Measurements from ENCODE around the gene ADM2. TPM values are rescaled to one million over a fixed set of nuclear protein-coding genes. Genes with fewer than 3 reads are reported as not detected.
A peak's percentile ranks its signal among the peaks of the same experiment; 100 is the strongest.

ADM2 gene
- total RNA-seq, 1 donor from 2014 or later: 37.6 TPM

GRCh38 chr22:50500452-50500851 lies 19.1 kb downstream of the ADM2 start:
- H3K27ac Mint-ChIP-seq (ENCODE audit: unreplicated experiment): no peak overlapping the region
- H3K36me3 Mint-ChIP-seq (ENCODE audit: unreplicated experiment): no peaks in the 10 kb centered on the region
- H3K9me3 Mint-ChIP-seq (ENCODE audit: unreplicated experiment): peaks cover 2% of the 10 kb centered on the region
- no peak for TF ChIP-seq CTCF (IDR thresholded peaks at IDR 0.05; ENCODE audit: partially characterized antibody, unreplicated experiment)
- no peak for DNase-seq
- H3K27me3 Mint-ChIP-seq (ENCODE audit: unreplicated experiment): no peaks in the 10 kb centered on the region
- no peak overlapping the region for H3K4me3 Mint-ChIP-seq (ENCODE audit: unreplicated experiment)
- H3K4me1 Mint-ChIP-seq (ENCODE audit: low read depth, unreplicated experiment): no peaks in the 10 kb centered on the region

GRCh38 chr22:50502096-50502495 lies 20.8 kb downstream of the ADM2 start:
- H3K4me3 Mint-ChIP-seq (ENCODE audit: unreplicated experiment): no peak overlapping the region
- no peak for TF ChIP-seq CTCF (IDR thresholded peaks at IDR 0.05; ENCODE audit: partially characterized antibody, unreplicated experiment)
- H3K4me1 Mint-ChIP-seq (ENCODE audit: low read depth, unreplicated experiment): no peaks in the 10 kb centered on the region
- no peak overlapping the region for H3K27ac Mint-ChIP-seq (ENCODE audit: unreplicated experiment)
- H3K9me3 Mint-ChIP-seq (ENCODE audit: unreplicated experiment): peaks cover 4% of the 10 kb centered on the region
- H3K36me3 Mint-ChIP-seq (ENCODE audit: unreplicated experiment): no peaks in the 10 kb centered on the region
- peak; percentile 13 for DNase-seq
- peaks cover 1% of the 10 kb centered on the region for H3K27me3 Mint-ChIP-seq (ENCODE audit: unreplicated experiment)

DNA sequence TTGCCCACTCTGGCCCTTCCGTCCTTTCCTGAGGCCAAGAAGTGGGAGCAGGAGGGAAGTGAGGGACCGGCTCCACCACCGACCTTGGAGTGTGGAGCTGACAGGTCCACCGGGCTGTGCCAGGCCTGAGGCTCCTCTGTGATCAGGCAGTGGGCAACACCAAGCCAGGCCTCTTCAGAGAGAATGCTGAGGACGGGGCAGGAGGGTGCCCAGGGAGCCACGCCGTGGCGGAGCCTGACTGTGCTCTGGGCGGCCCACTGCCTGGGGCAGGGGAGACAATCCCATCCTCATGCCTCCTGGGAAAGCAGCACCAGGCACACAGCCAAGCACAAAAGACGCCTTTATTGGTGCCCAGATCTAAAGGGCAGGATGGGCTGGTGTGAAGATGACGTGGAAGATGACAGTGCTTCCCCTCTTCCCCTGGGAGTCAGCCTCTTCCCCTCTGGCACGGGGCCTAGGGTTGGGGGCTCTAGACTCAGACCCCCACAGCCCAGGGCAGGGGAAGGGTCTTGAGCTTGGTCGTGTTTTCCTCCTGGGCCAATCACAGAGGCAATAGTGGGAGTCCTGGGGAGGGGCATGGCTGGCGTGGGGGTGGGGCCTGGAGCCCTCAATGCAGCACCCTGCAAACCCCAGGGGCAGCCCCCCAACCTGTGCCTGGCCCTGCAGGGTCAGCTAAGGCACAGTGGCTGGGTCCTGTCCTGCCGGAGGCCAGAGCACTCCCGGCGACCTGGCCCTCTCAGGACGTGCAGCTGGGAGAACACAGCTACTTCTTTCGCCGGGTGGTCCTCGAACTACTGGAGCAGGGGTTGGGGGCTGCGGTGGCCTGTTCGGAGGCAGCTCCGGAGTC lies 21.5 kb downstream of the ADM2 start:
- peaks cover 6% of the 10 kb centered on the region for H3K9me3 Mint-ChIP-seq (ENCODE audit: unreplicated experiment)
- H3K27ac Mint-ChIP-seq (ENCODE audit: unreplicated experiment): no peak overlapping the region
- no peak for TF ChIP-seq CTCF (IDR thresholded peaks at IDR 0.05; ENCODE audit: partially characterized antibody, unreplicated experiment)
- peak; percentile 15 for DNase-seq
- peaks cover 3% of the 10 kb centered on the region for H3K27me3 Mint-ChIP-seq (ENCODE audit: unreplicated experiment)
- no peak overlapping the region for H3K4me3 Mint-ChIP-seq (ENCODE audit: unreplicated experiment)
- no peaks in the 10 kb centered on the region for H3K4me1 Mint-ChIP-seq (ENCODE audit: low read depth, unreplicated experiment)
- H3K36me3 Mint-ChIP-seq (ENCODE audit: unreplicated experiment): no peaks in the 10 kb centered on the region

DNA sequence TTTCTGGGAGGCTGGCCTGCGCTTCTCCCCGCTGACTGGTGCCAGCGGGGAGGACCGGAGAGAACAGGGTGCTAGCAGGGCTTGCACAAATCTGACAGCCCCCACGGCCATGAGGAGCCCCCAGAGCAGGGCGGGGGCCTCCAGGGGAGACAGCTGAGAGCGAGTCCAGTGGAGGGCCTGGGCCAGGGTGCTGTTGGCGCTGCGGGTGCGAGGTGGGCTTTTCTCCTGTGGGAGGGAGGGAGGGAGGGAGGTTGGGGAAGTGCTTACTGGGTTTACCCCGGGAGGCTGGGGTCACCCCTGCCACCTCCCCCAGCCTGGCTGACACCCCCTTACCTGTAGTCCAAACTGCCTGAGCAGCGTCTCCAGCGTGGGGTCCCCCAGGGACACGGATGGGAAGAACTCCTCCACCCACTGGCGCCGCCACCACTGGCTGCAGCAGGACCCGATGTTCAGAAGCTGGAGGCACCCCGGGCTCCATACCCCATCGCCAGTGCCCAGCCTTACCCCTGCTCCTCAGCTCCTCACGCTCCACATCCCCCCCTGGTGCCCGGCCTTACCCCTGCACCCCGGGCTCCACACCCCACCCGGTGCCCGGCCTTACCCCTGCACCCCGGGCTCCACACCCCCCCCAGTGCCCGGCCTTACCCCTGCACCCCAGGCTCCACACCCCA lies 22.3 kb downstream of the ADM2 start:
- peak; percentile 62 for DNase-seq
- Mint-ChIP-seq H3K27me3 (ENCODE audit: unreplicated experiment) (peaks cover 3% of the 10 kb centered on the region), H3K27ac (ENCODE audit: unreplicated experiment) (no peak overlapping the region), H3K4me3 (ENCODE audit: unreplicated experiment) (no peak overlapping the region), H3K4me1 (ENCODE audit: low read depth, unreplicated experiment) (no peaks in the 10 kb centered on the region), H3K36me3 (ENCODE audit: unreplicated experiment) (no peaks in the 10 kb centered on the region), H3K9me3 (ENCODE audit: unreplicated experiment) (peaks cover 6% of the 10 kb centered on the region)
- TF ChIP-seq CTCF (IDR thresholded peaks at IDR 0.05; ENCODE audit: partially characterized antibody, unreplicated experiment): no peak

All from glutamatergic neuron (in vitro differentiated cells).